NT2/D1 (cell line): ENCODE data around the gene LARGE2.

Experiments
- SUZ12 ChIP-seq: IDR thresholded peaks from 2 replicates; pipeline ENCODE4 v1.6.1; 2011; ENCODE audit not compliant: insufficient read length, insufficient read depth; ENCODE audit errors: extremely low read depth
- ZNF274 ChIP-seq: IDR thresholded peaks from 2 replicates; pipeline ENCODE4 v1.6.1; 2011; ENCODE audit warnings: mild to moderate bottlenecking, low read depth, low read length

DNA sequence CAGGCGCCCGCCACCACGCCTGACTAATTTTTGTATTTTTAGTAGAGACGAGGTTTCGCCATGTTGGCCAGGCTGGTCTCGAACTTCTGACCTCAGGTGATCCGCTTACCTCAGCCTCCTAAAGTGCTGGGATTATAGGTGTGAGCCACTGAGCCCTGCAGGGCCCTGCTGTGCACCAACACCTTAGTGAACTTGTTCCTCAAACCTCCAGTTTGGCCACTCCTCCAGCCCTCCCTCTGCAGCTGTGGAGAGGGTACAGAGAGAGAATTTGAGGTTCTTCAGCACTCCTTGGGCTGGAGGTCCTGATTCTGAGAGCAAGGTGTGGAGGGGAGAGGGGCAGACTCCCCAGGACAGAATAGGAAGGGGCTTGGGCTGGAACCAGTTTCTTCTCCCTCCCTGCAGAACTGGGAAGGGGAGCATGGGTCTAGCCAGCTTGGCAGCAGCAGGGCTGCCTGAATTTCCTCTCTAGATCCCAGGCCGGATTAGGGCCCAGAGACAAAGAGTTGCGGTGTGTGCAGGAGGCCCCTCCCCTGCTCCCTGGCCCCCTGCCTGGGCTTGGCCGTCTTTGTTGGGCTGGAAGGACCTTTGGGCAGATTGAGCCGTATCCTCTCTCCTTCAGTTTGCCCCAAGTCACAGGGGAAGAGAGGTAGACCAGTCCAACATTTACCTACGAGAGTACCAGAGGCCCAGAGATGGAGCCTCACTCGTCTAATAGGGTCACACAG, 2.5 kb upstream of the LARGE2 start:
- TF ChIP-seq SUZ12 (no peak), ZNF274 (no peak)
